ENCODE results near the gene THUMPD3.

The THUMPD3 gene

GRCh38 chr3:9361691-9362388 is 1.0 kb upstream of the THUMPD3 start:
- DNase-seq, result no peak

- no peak for DNase-seq
Observed at GRCh38 chr3:9369508-9369907, 6.7 kb downstream of the THUMPD3 start.

GRCh38 chr3:9373465-9373864 is 10.6 kb downstream of the THUMPD3 start:
- no peak for DNase-seq

- no peak for DNase-seq
Observed at GRCh38 chr3:9377981-9378380, 15.1 kb downstream of the THUMPD3 start.

- no peak for DNase-seq
Observed at GRCh38 chr3:9379327-9379726, 16.5 kb downstream of the THUMPD3 start.

- no peak for DNase-seq
Observed at GRCh38 chr3:9380014-9380413, 17.2 kb downstream of the THUMPD3 start.

GRCh38 chr3:9384141-9384828 is 21.4 kb downstream of the THUMPD3 start:
- DNase-seq, result no peak

GRCh38 chr3:9385187-9386077 is 22.6 kb downstream of the THUMPD3 start:
- DNase-seq, result no peak

GRCh38 chr3:9386078-9386459 is 23.2 kb downstream of the THUMPD3 start:
- no peak for DNase-seq

GRCh38 chr3:9386501-9387321 is 23.9 kb downstream of the THUMPD3 start:
- no peak for DNase-seq

GRCh38 chr3:9387322-9387655 is 24.4 kb downstream of the THUMPD3 start:
- no peak for DNase-seq

- DNase-seq, result no peak
Observed at GRCh38 chr3:9388142-9388541, 25.3 kb downstream of the THUMPD3 start.

- no peak for DNase-seq
Observed at GRCh38 chr3:9388562-9389272, 25.9 kb downstream of the THUMPD3 start.

- no peak for DNase-seq
Observed at GRCh38 chr3:9390265-9390888, 27.5 kb downstream of the THUMPD3 start.

- DNase-seq, result no peak
Observed at GRCh38 chr3:9392041-9392440, 29.2 kb downstream of the THUMPD3 start.

- no peak for DNase-seq
Observed at GRCh38 chr3:9395570-9396300, 32.9 kb downstream of the THUMPD3 start.

- DNase-seq, result peak; percentile 59
Observed at GRCh38 chr3:9396301-9396631, 33.4 kb downstream of the THUMPD3 start.

- DNase-seq, result peak; percentile 99
Observed at GRCh38 chr3:9396632-9397331, 33.9 kb downstream of the THUMPD3 start.

GRCh38 chr3:9397332-9397905 is 34.6 kb downstream of the THUMPD3 start, which contains the start of gene SETD5:
TSS of gene SETD5 (plus strand) at chr3:9397615. CDS start at chr3:9428939, 31,324 bp downstream.
- peak; percentile 99 for DNase-seq

Data from activated T-cell treated with anti-CD3 and anti-CD28 coated beads for 4 hours (primary cell).